Activated CD8-positive, alpha-beta T cell treated with anti-CD3 and anti-CD28 coated beads, Interleukin-2, amount 10 ng/mL, durations not matched to agents 7 days and 5 days (primary cell): Measurements from ENCODE around the gene STS. TPM values are rescaled to one million over a fixed set of nuclear protein-coding genes. Genes with fewer than 3 reads are reported as not detected.

Experiments used
- ATAC-seq: fragments of 150-1000 bp; cut with Tn5 transposase; one replicate; pipeline ENCODE4 v1.10.0; 2021; ENCODE audit warnings: moderate library complexity
- CTCF ChIA-PET: fragments of 350-600 bp; sonication (Branson Sonifier 250); formaldehyde crosslinking; loops from one replicate; lab custom pipeline; 2021; ENCODE audit warnings: antibody characterized with exemption; lab: Charles Lee
- POLR2A ChIA-PET: fragments of 350-600 bp; sonication (Branson Sonifier 250); formaldehyde crosslinking; loops from one replicate; lab custom pipeline; 2021; ENCODE audit warnings: antibody characterized with exemption; lab: Charles Lee
- DNase-seq: peaks from one replicate; pipeline ENCODE4 v3.0.0-alpha.2; 2020
- H3K27ac Mint-ChIP-seq: one replicate; pipeline ENCODE4 v1.8.0; 2021; ENCODE audit warnings: mild to moderate bottlenecking, mixed read lengths
- H3K27me3 Mint-ChIP-seq: one replicate; pipeline ENCODE4 v1.8.0; 2021; ENCODE audit warnings: low read depth, mixed read lengths
- H3K36me3 Mint-ChIP-seq: one replicate; pipeline ENCODE4 v1.8.0; 2021; ENCODE audit warnings: low read depth, mixed read lengths
- H3K4me1 Mint-ChIP-seq: one replicate; pipeline ENCODE4 v1.8.0; 2021; ENCODE audit warnings: low read depth, mixed read lengths
- H3K4me3 Mint-ChIP-seq: one replicate; pipeline ENCODE4 v1.8.0; 2021; ENCODE audit warnings: mild to moderate bottlenecking, mixed read lengths
- H3K9me3 Mint-ChIP-seq: one replicate; pipeline ENCODE4 v1.8.0; 2022; ENCODE audit warnings: mixed read lengths; ENCODE audit not compliant: insufficient read depth
- total RNA-seq, 2 experiments: library from RNA; stranded (reverse); gene quantifications; one replicate each; pipeline ENCODE4 v1.2.3, GENCODE V29; 2021

STS gene
- total RNA-seq, 2 experiments from 2014 or later = 2.1 to 2.3 TPM

- DNase-seq (no peak), ATAC-seq (no peak)
- H3K4me1 Mint-ChIP-seq = peaks cover 24% of the 10 kb centered on the region
- POLR2A ChIA-PET = no interaction called here
- H3K27me3 Mint-ChIP-seq = no peaks in the 10 kb centered on the region
- H3K27ac Mint-ChIP-seq = no peak overlapping the region
- H3K4me3 Mint-ChIP-seq = no peak overlapping the region
- CTCF ChIA-PET = no interaction called here
- H3K36me3 Mint-ChIP-seq = peaks cover 7% of the 10 kb centered on the region
- no peaks in the 10 kb centered on the region for H3K9me3 Mint-ChIP-seq
Measured at GRCh38 chrX:7145454-7145853, 2.1 kb upstream of the STS start.

- no peak for ATAC-seq
- ChIA-PET CTCF (no interaction called here), POLR2A (no interaction called here)
- H3K4me1 Mint-ChIP-seq = peaks cover 24% of the 10 kb centered on the region
- H3K9me3 Mint-ChIP-seq = no peaks in the 10 kb centered on the region
- no peak overlapping the region for H3K4me3 Mint-ChIP-seq
- no peak for DNase-seq
- H3K27ac Mint-ChIP-seq = no peak overlapping the region
- H3K36me3 Mint-ChIP-seq = peaks cover 7% of the 10 kb centered on the region
- H3K27me3 Mint-ChIP-seq = no peaks in the 10 kb centered on the region
Measured at GRCh38 chrX:7146020-7146702, 1.4 kb upstream of the STS start.

- ChIA-PET CTCF (interaction anchor here (0.7 kb wide), 1 partner anchor 79 kb away, joined by 5 read pairs; no protein-coding TSS in a partner anchor), POLR2A (no interaction called here)
- H3K27me3 Mint-ChIP-seq = no peaks in the 10 kb centered on the region
- H3K9me3 Mint-ChIP-seq = no peaks in the 10 kb centered on the region
- H3K4me1 Mint-ChIP-seq = peaks cover 24% of the 10 kb centered on the region
- H3K27ac Mint-ChIP-seq = peak overlapping the region; percentile 87
- H3K4me3 Mint-ChIP-seq = peak overlapping the region; percentile 81
- DNase-seq = peak; percentile 21
- peaks cover 5% of the 10 kb centered on the region for H3K36me3 Mint-ChIP-seq
- peak; percentile 1 for ATAC-seq
Measured at GRCh38 chrX:7146703-7147412, 654 bp upstream of the STS start.

GRCh38 chrX:7147978-7148854 lies 704 bp downstream of the STS start, which contains the start of gene PUDP:
TSS of gene PUDP (minus strand) at chrX:7148153. CDS start at chrX:7148113, 40 bp downstream.
- POLR2A ChIA-PET = interaction anchor here (0.6 kb wide), 1 partner anchor 14 kb away, joined by 4 read pairs; no protein-coding TSS in a partner anchor
- peak; percentile 83 for DNase-seq

GRCh38 chrX:7149411-7149810 lies 1.9 kb downstream of the STS start:
- H3K4me1 Mint-ChIP-seq = peaks cover 17% of the 10 kb centered on the region
- H3K27ac Mint-ChIP-seq = no peak overlapping the region
- POLR2A ChIA-PET = interaction anchor here (0.6 kb wide), 1 partner anchor 15 kb away, joined by 4 read pairs; no protein-coding TSS in a partner anchor
- H3K27me3 Mint-ChIP-seq = no peaks in the 10 kb centered on the region
- CTCF ChIA-PET = no interaction called here
- no peak for ATAC-seq
- H3K4me3 Mint-ChIP-seq = no peak overlapping the region
- no peaks in the 10 kb centered on the region for H3K9me3 Mint-ChIP-seq
- no peaks in the 10 kb centered on the region for H3K36me3 Mint-ChIP-seq
- no peak for DNase-seq

More at GRCh38 chrX:7147978-7148854, 704 bp downstream of the STS start, which contains the start of gene PUDP:
- peak within 1 kb of the TSS; percentile 81 for H3K4me3 Mint-ChIP-seq
- CTCF ChIA-PET = no interaction called here
- H3K9me3 Mint-ChIP-seq = no peaks in the 10 kb centered on the region
- no peaks in the 10 kb centered on the region for H3K27me3 Mint-ChIP-seq
- H3K4me1 Mint-ChIP-seq = peaks cover 20% of the 10 kb centered on the region
- H3K36me3 Mint-ChIP-seq = no peaks in the 10 kb centered on the region
- ATAC-seq = peak; percentile 96
- H3K27ac Mint-ChIP-seq = peak within 1 kb of the TSS; percentile 89

- no peak for ATAC-seq
- no peak overlapping the region for H3K27ac Mint-ChIP-seq
- POLR2A ChIA-PET = no interaction called here
- no peak overlapping the region for H3K4me3 Mint-ChIP-seq
- CTCF ChIA-PET = no interaction called here
- no peaks in the 10 kb centered on the region for H3K27me3 Mint-ChIP-seq
- H3K36me3 Mint-ChIP-seq = no peaks in the 10 kb centered on the region
- peaks cover 4% of the 10 kb centered on the region for H3K4me1 Mint-ChIP-seq
- no peaks in the 10 kb centered on the region for H3K9me3 Mint-ChIP-seq
- no peak for DNase-seq
Measured at GRCh38 chrX:7153231-7153630, 5.7 kb downstream of the STS start.

GRCh38 chrX:7154041-7154597 lies 6.6 kb downstream of the STS start:
- ChIA-PET CTCF (interaction anchor here (1.3 kb wide), 1 partner anchor 17 kb away, joined by 6 read pairs; no protein-coding TSS in a partner anchor), POLR2A (no interaction called here)
- ATAC-seq = no peak

GRCh38 chrX:7155163-7155562 lies 7.7 kb downstream of the STS start:
- H3K27ac Mint-ChIP-seq = no peak overlapping the region
- no peak for ATAC-seq
- H3K36me3 Mint-ChIP-seq = no peaks in the 10 kb centered on the region
- no peaks in the 10 kb centered on the region for H3K9me3 Mint-ChIP-seq
- no peaks in the 10 kb centered on the region for H3K27me3 Mint-ChIP-seq
- POLR2A ChIA-PET = no interaction called here
- CTCF ChIA-PET = interaction anchor here (1.3 kb wide), 1 partner anchor 16 kb away, joined by 6 read pairs; no protein-coding TSS in a partner anchor
- no peak overlapping the region for H3K4me3 Mint-ChIP-seq
- peaks cover 2% of the 10 kb centered on the region for H3K4me1 Mint-ChIP-seq
- DNase-seq = no peak

More at GRCh38 chrX:7154041-7154597, 6.6 kb downstream of the STS start:
- Mint-ChIP-seq H3K4me1 (no peaks in the 10 kb centered on the region), H3K27me3 (no peaks in the 10 kb centered on the region), H3K36me3 (no peaks in the 10 kb centered on the region), H3K4me3 (no peak overlapping the region), H3K9me3 (no peaks in the 10 kb centered on the region), H3K27ac (no peak overlapping the region)
- no peak for DNase-seq

GRCh38 chrX:7156879-7157278 lies 9.4 kb downstream of the STS start:
- Mint-ChIP-seq H3K9me3 (no peaks in the 10 kb centered on the region), H3K36me3 (no peaks in the 10 kb centered on the region), H3K27ac (no peak overlapping the region), H3K4me3 (no peak overlapping the region), H3K4me1 (peaks cover 4% of the 10 kb centered on the region), H3K27me3 (no peaks in the 10 kb centered on the region)
- DNase-seq = no peak
- no peak for ATAC-seq
- ChIA-PET POLR2A (no interaction called here), CTCF (no interaction called here)

GRCh38 chrX:7158468-7158990 lies 11.0 kb downstream of the STS start:
- Mint-ChIP-seq H3K4me1 (peaks cover 4% of the 10 kb centered on the region), H3K27ac (no peak overlapping the region), H3K4me3 (no peak overlapping the region), H3K27me3 (no peaks in the 10 kb centered on the region), H3K9me3 (no peaks in the 10 kb centered on the region), H3K36me3 (no peaks in the 10 kb centered on the region)
- CTCF ChIA-PET = interaction anchor here (0.9 kb wide), 1 partner anchor 48 kb away, joined by 3 read pairs; no protein-coding TSS in a partner anchor
- ATAC-seq (no peak), DNase-seq (no peak)
- POLR2A ChIA-PET = no interaction called here
